Suprapubic skin (tissue), 4 donors: ENCODE data around the gene UMAD1.

ENCODE experiments used
- CTCF ChIP-seq, 2 donors: fragments of 200-600 bp in 1 of 2; fragments of 450-650 bp in 1 of 2; sonication (generic) in 1 of 2; IDR thresholded peaks; one replicate each; pipeline ENCODE4 v1.5.1; 2016 to 2019; ENCODE audit warnings: antibody characterized with exemption in 2 of 2, mild to moderate bottlenecking in 1 of 2, moderate library complexity in 1 of 2
- EP300 ChIP-seq: sonication (generic); formaldehyde crosslinking; IDR thresholded peaks from one replicate; pipeline ENCODE4 v1.6.1; 2017; ENCODE audit warnings: antibody characterized with exemption
- POLR2A ChIP-seq, 2 donors: fragments of 450-650 bp; IDR thresholded peaks; one replicate each; pipeline ENCODE4 v1.6.1; 2017; ENCODE audit warnings: antibody characterized with exemption in 2 of 2, mild to moderate bottlenecking in 2 of 2, moderate library complexity in 2 of 2
- POLR2AphosphoS5 ChIP-seq, 3 donors: sonication (generic); formaldehyde crosslinking; IDR thresholded peaks; one replicate each; pipeline ENCODE4 v1.6.1; 2017; ENCODE audit warnings: antibody characterized with exemption in 3 of 3

- no peak for TF ChIP-seq POLR2A (IDR thresholded peaks at IDR 0.05)
- TF ChIP-seq CTCF (IDR thresholded peaks at IDR 0.05), result no peak
- no peak for TF ChIP-seq EP300
- TF ChIP-seq POLR2AphosphoS5 (IDR thresholded peaks at IDR 0.05), result no peak
These were observed 176.4 kb downstream of the UMAD1 start for GRCh38 chr7:7816816-7817536.
